HCT116 (cell line): ENCODE results near the gene PDILT. TPM values are rescaled to one million over a fixed set of nuclear protein-coding genes. Genes with fewer than 3 reads are reported as not detected.

Source experiments
- ATAC-seq: fragments of 200-7000 bp; cut with Tn5 transposase; 2 replicates; pipeline ENCODE4 v1.9.1; 2020; ENCODE audit warnings: mild to moderate bottlenecking, moderate library complexity
- BruUV-seq: library from RNA; stranded (reverse); fragments of 400-500 nt; replicated peaks from 2 replicates; lab custom pipeline; 2021; lab: Mats Ljungman, UMichigan
- CTCF ChIA-PET: fragments of 300-600 bp; sonication (Branson Sonifier 250); formaldehyde crosslinking; loops from one replicate; lab custom pipeline; 2021; ENCODE audit warnings: antibody characterized with exemption; lab: Charles Lee
- POLR2A ChIA-PET: fragments of 300-600, 350-600 bp; sonication (Branson Sonifier 250); formaldehyde crosslinking; loops from one replicate; lab custom pipeline; 2021; ENCODE audit warnings: antibody characterized with exemption; lab: Charles Lee
- RAD21 ChIA-PET, 2 experiments: fragments of 300-600 bp; sonication (Branson Sonifier 250); formaldehyde crosslinking; loops; one replicate each; lab custom pipeline; 2023; ENCODE audit warnings: low total read pairs in 2 of 2; ENCODE audit not compliant: uncharacterized antibody in 2 of 2, unreplicated experiment in 2 of 2, low non-redundant PET in 1 of 2; lab: Charles Lee
- DNase-seq: peaks from one replicate; pipeline ENCODE4 v3.0.0-alpha.2; 2010; ENCODE audit warnings: low read depth, low spot score
- H2AFZ ChIP-seq: fragments of 200-600 bp; shearing (Covaris generic), sonication (generic); 2 replicates; pipeline ENCODE4 v1.6.1; 2017; ENCODE audit warnings: low read depth, mixed run types, mixed read lengths, antibody characterized with exemption, low read length; ENCODE audit not compliant: poor library complexity, severe bottlenecking
- H3K27ac ChIP-seq: 2 replicates; pipeline ENCODE4 v1.5.1; 2012; ENCODE audit warnings: low read depth, low read length
- H3K27me3 ChIP-seq: fragments of 200-600 bp; sonication (generic); 2 replicates; pipeline ENCODE4 v1.6.1; 2016; ENCODE audit warnings: mixed run types, low read length, mixed read lengths; ENCODE audit not compliant: insufficient read depth
- H3K36me3 ChIP-seq, 2 experiments: fragments of 200-500 bp in 1 of 2; fragments of 200-600 bp in 1 of 2; sonication (Bioruptor generic) in 1 of 2; sonication (generic) in 1 of 2; 2 replicates each; pipeline versions ENCODE4 v1.5.1 to v1.6.1; 2014 to 2016; ENCODE audit warnings: low read length in 2 of 2, inconsistent platforms in 1 of 2, mixed read lengths in 1 of 2, mixed run types in 1 of 2; ENCODE audit not compliant: insufficient read depth in 2 of 2, control insufficient read depth in 1 of 2
- H3K4me1 ChIP-seq, 2 experiments: fragments of 200-600 bp in 1 of 2; sonication (generic) in 1 of 2; 2 replicates each; pipeline versions ENCODE4 v1.5.1 to v1.6.1; 2012 to 2017; ENCODE audit warnings: low read length in 2 of 2, inconsistent platforms in 1 of 2, mild to moderate bottlenecking in 1 of 2, mixed read lengths in 1 of 2, mixed run types in 1 of 2, moderate library complexity in 1 of 2; ENCODE audit not compliant: insufficient read depth in 2 of 2, control insufficient read depth in 1 of 2
- H3K4me2 ChIP-seq: fragments of 200-600 bp; sonication (generic); 2 replicates; pipeline ENCODE4 v1.6.1; 2017; ENCODE audit warnings: mixed run types, low read length, mixed read lengths
- H3K4me3 ChIP-seq, 2 experiments: fragments of 200-600 bp in 1 of 2; sonication (generic) in 1 of 2; replicated peaks in 1 of 2; 2 replicates each; pipeline ENCODE4 v1.5.1; 2011 to 2016; ENCODE audit warnings: low read length in 2 of 2, control low read depth in 1 of 2, low read depth in 1 of 2, mild to moderate bottlenecking in 1 of 2, mixed read lengths in 1 of 2, mixed run types in 1 of 2
- H3K79me2 ChIP-seq: fragments of 200-600 bp; sonication (generic); 2 replicates; pipeline ENCODE4 v1.6.1; 2017; ENCODE audit warnings: mild to moderate bottlenecking, mixed run types, low read length, moderate library complexity, mixed read lengths; ENCODE audit not compliant: insufficient read depth
- H3K9ac ChIP-seq: fragments of 200-600 bp; sonication (generic); 2 replicates; pipeline ENCODE4 v1.6.1; 2016; ENCODE audit warnings: low read length, mixed read lengths
- H3K9me2 ChIP-seq: fragments of 200-600 bp; sonication (generic), shearing (Covaris generic); 2 replicates; pipeline ENCODE4 v1.6.1; 2017; ENCODE audit warnings: mixed run types, mild to moderate bottlenecking, moderate library complexity; ENCODE audit not compliant: insufficient read depth
- H3K9me3 ChIP-seq, 2 experiments: fragments of 200-500 bp in 1 of 2; fragments of 200-600 bp in 1 of 2; sonication (Bioruptor generic) in 1 of 2; sonication (generic) in 1 of 2; 2 replicates each; pipeline ENCODE4 v1.6.1; 2014 to 2017; ENCODE audit warnings: low read length in 2 of 2, mixed read lengths in 2 of 2, inconsistent platforms in 1 of 2, low read depth in 1 of 2, mild to moderate bottlenecking in 1 of 2, mixed run types in 1 of 2, moderate library complexity in 1 of 2; ENCODE audit not compliant: control insufficient read depth in 1 of 2, insufficient read depth in 1 of 2
- H4K20me1 ChIP-seq: fragments of 200-600 bp; sonication (generic), shearing (Covaris generic); 2 replicates; pipeline ENCODE4 v1.6.1; 2017; ENCODE audit warnings: mixed run types, mild to moderate bottlenecking, moderate library complexity; ENCODE audit not compliant: insufficient read depth
- CEBPB ChIP-seq: IDR thresholded peaks from 2 replicates; pipeline ENCODE4 v1.6.1; 2012; ENCODE audit warnings: low read depth
- EGR1 ChIP-seq: IDR thresholded peaks from 2 replicates; pipeline ENCODE4 v1.6.1; 2012; ENCODE audit warnings: low read depth
- ELF1 ChIP-seq: IDR thresholded peaks from 2 replicates; pipeline ENCODE4 v1.6.1; 2012; ENCODE audit warnings: low read depth, borderline replicate concordance
- EZH2 ChIP-seq: fragments of 200-600 bp; sonication (generic); IDR thresholded peaks from 2 replicates; pipeline ENCODE4 v1.6.1; 2017; ENCODE audit warnings: antibody characterized with exemption, mixed run types
- EZH2phosphoT487 ChIP-seq: fragments of 200-600 bp; IDR thresholded peaks from 2 replicates; pipeline ENCODE4 v1.6.1; 2018; ENCODE audit warnings: antibody characterized with exemption, borderline replicate concordance
- FOSL1 ChIP-seq: IDR thresholded peaks from 2 replicates; pipeline ENCODE4 v1.6.1; 2012; ENCODE audit warnings: low read depth
- JUND ChIP-seq: IDR thresholded peaks from 2 replicates; pipeline ENCODE4 v1.6.1; 2012
- POLR2A ChIP-seq: IDR thresholded peaks from 2 replicates; pipeline ENCODE4 v1.7.0; 2011; ENCODE audit warnings: borderline replicate concordance; ENCODE audit not compliant: insufficient read depth, insufficient read length; ENCODE audit errors: extremely low read depth
- POLR2AphosphoS5 ChIP-seq: IDR thresholded peaks from 2 replicates; pipeline ENCODE4 v1.6.1; 2011; ENCODE audit warnings: mild to moderate bottlenecking, low read depth, low read length, moderate library complexity
- SIN3A ChIP-seq: IDR thresholded peaks from 2 replicates; pipeline ENCODE4 v1.6.1; 2012; ENCODE audit warnings: low read depth
- SP1 ChIP-seq: IDR thresholded peaks from 2 replicates; pipeline ENCODE4 v1.6.1; 2012; ENCODE audit warnings: low read depth
- SRF ChIP-seq: IDR thresholded peaks from 2 replicates; pipeline ENCODE4 v1.6.1; 2012; ENCODE audit warnings: low read depth
- TCF7L2 ChIP-seq: IDR thresholded peaks from 2 replicates; pipeline ENCODE4 v1.7.0; 2011; ENCODE audit warnings: borderline replicate concordance, inconsistent platforms; ENCODE audit not compliant: insufficient read depth, insufficient read length; ENCODE audit errors: extremely low read depth
- YY1 ChIP-seq: IDR thresholded peaks from 2 replicates; pipeline ENCODE4 v1.6.1; 2011; ENCODE audit warnings: low read length, low read depth, moderate library complexity, mild to moderate bottlenecking; ENCODE audit not compliant: insufficient replicate concordance; ENCODE audit errors: extremely low read depth
- intact Hi-C: fragments of 100-400 bp; cut with micrococcal nuclease; formaldehyde crosslinking; loops from 2 replicates; pipeline ENCODE4 v1.10.0; 2022
- total RNA-seq: library from RNA; stranded (reverse); gene quantifications from one replicate; pipeline ENCODE4 v1.2.1, GENCODE V29; 2021; ENCODE audit not compliant: unreplicated experiment
- TF ChIP-seq, protein P1 (sequence below): IDR thresholded peaks from 2 replicates; pipeline ENCODE4 v1.6.1; 2012
- TF ChIP-seq, protein P2 (sequence below): IDR thresholded peaks from 2 replicates; pipeline ENCODE4 v1.6.1; 2011; ENCODE audit warnings: mild to moderate bottlenecking, low read length, moderate library complexity; ENCODE audit not compliant: insufficient replicate concordance; ENCODE audit errors: extremely low read depth

The PDILT gene
- total RNA-seq, 1 experiment from 2014 or later: not detected

DNA sequence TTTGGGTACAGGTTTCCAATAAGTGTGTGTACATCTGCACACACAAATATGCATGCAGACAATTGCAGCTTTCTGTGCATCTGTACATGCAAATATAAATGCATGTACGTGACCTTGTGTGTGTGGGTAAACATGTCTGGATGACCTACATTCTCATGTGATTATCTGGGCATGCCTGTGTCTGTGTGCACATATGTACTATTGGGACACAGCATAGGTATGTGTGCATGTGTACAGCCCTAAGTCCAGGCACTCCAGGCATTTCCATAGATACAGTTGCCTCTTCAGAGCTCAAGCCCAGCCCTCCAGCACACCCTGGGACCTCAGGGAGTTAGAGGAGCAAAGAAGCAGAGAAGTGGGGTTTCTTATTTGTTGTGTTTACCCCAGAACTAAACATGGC, 70.1 kb downstream of the PDILT start:
- Histone ChIP-seq H3K4me1 (no peaks in the 10 kb centered on the region), H3K4me2 (no peak overlapping the region), H3K9me2 (no peaks in the 10 kb centered on the region), H3K27ac (no peak overlapping the region), H3K9ac (no peak overlapping the region), H3K27me3 (peaks cover 32% of the 10 kb centered on the region), H3K9me3 (no peaks in the 10 kb centered on the region), H3K36me3 (no peaks in the 10 kb centered on the region), H3K4me3 (no peak overlapping the region), H3K79me2 (no peaks in the 10 kb centered on the region), H2AFZ (no peak overlapping the region), H4K20me1 (no peaks in the 10 kb centered on the region)
- POLR2A ChIA-PET: no interaction called here
- RAD21 ChIA-PET: no interaction called here
- no TSS peak for BruUV-seq
- DNase-seq: no peak
- TF ChIP-seq FOSL1: no peak
- TF ChIP-seq POLR2A: no peak
- no peak for TF ChIP-seq SRF
- no peak for TF ChIP-seq EZH2phosphoT487
- no peak for TF ChIP-seq ELF1
- TF ChIP-seq, protein P1, sequence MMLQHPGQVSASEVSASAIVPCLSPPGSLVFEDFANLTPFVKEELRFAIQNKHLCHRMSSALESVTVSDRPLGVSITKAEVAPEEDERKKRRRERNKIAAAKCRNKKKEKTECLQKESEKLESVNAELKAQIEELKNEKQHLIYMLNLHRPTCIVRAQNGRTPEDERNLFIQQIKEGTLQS: no peak
- TF ChIP-seq JUND: no peak
- TF ChIP-seq, protein P2, sequence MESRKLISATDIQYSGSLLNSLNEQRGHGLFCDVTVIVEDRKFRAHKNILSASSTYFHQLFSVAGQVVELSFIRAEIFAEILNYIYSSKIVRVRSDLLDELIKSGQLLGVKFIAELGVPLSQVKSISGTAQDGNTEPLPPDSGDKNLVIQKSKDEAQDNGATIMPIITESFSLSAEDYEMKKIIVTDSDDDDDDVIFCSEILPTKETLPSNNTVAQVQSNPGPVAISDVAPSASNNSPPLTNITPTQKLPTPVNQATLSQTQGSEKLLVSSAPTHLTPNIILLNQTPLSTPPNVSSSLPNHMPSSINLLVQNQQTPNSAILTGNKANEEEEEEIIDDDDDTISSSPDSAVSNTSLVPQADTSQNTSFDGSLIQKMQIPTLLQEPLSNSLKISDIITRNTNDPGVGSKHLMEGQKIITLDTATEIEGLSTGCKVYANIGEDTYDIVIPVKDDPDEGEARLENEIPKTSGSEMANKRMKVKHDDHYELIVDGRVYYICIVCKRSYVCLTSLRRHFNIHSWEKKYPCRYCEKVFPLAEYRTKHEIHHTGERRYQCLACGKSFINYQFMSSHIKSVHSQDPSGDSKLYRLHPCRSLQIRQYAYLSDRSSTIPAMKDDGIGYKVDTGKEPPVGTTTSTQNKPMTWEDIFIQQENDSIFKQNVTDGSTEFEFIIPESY: no peak
- no peak for TF ChIP-seq CEBPB
- TF ChIP-seq SIN3A: no peak
- no peak for TF ChIP-seq POLR2AphosphoS5
- no peak for TF ChIP-seq YY1
- no peak for TF ChIP-seq SP1
- no peak for TF ChIP-seq TCF7L2
- no peak for TF ChIP-seq EGR1
- no peak for TF ChIP-seq EZH2
- intact Hi-C loops: no loop called here
- no peak for ATAC-seq
- CTCF ChIA-PET: no interaction called here
